DMS 273 (cell line): Measurements from ENCODE around the gene ABAT.

Experiments used
- DNase-seq: peaks from one replicate; lab custom pipeline; 2025; ENCODE audit not compliant: unreplicated experiment; lab: John Stamatoyannopoulos, UW

ABAT gene

DNA sequence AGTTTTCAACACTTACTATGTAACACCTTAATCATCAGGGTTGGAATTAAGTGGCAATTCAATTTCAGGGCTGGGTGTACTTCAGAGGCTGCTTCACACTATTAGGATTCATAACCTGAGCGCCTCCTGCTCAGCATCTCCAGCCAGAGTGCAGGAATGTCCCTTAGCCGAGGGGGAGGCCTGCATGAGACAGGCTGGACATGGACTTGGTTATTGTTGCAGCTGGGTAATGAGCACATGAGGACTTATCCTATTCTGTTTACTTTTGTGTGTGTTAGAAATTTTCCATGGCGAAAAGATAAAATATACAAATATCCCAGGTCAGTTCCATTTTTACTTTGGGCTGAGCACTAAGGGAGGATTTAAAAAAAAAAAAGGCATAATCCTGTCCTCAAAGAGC is 133.6 kb downstream of the ABAT start:
- no peak for DNase-seq

DNA sequence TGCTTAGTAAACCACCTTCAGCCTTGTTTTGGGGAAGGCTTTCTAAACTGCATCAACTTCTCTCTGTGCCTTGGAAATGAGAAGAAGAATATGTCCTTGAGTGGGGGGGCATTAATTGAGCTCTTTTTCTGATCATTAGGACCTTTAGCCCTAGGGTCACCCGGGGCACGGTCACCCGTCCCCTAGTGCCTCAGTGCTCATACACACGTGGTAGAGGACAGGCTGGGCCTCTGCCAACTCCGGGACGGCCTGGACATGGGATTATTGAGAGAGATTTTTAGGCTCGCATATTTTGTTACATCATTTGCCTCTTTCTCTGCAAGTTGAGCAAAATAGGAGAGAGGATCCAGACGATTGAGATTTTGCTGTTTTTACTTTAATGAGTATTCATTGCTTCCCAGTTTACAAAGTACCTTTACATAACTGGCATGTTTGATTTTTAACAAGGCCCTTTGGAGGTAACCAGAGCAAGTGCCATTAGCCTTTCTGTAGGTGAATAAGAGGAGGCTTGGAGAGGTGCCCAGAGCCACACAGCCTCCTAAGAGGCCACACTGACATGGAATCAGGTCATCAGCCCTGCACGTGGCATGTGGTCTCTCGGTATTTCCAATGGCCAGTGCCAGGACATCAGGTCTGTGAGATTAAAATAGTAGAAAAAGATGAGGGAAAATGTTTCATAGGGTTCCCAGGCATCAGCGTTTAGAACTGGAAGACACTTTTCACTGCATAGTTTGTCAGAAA is 134.4 kb downstream of the ABAT start:
- no peak for DNase-seq

DNA sequence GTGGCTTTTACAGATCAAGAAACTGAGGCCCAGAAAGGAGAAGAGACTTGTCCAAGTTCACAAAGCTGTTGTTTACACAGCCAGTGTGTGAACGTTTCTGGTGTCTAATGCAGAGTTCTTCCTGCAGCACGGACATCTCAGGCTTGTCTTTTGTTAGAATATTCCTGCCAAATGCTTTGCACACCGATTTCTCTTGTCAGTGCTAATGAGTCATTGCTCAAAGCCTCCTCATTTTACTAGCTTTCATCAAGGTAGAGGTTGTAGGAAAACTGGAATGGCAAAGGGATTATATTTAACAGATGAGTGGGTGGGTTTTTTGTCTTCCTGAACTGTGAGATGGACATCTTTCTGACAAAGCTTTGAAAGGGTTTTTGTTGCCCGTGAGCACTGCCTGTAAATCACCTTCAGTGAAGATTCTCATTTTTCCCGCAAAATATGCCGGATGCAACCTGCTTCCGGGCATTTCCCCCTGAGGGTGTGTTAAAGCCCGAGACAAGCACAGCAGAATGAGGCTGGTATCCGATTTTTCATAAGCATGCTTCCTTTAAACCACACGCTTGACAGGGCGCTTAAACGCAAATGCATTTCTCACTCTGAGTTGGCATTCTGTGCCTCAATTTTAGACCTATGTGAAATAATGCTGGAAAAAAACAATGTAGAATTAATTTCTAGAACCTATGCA is 137.9 kb downstream of the ABAT start:
- no peak for DNase-seq

DNA sequence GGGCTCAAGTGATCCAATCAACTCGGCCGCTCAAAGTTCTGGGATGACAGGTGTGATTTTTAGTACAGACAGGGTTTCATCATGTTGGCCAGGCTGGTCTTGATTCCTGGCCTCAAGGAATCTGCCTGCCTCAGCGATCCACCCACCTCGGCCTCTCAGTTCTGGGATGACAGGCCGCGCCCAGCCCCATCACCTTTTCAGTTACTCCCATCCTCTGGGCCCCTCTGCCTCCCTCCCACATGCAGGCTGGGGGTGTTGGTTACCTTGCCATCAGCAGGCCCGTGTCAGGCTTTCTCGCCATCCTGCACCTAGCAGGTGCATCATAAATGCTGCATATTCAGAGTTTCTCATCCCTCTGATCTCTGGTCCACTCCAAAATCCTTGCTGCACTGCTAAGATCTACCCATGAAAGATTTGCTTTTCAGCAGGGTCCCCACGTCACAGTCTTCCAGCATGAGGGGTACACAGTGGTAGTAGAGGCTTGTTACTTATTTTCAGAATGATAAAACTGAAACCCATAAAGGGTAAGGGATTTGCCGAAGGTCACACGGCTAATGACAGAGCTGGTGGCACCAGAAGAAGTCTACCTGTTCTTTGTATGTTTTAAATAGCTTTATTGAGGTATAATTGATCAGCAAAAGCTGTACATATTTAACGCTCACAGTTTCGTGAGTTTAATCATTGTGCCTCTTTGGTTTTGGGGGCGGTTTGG is 139.8 kb downstream of the ABAT start:
- DNase-seq = no peak

DNA sequence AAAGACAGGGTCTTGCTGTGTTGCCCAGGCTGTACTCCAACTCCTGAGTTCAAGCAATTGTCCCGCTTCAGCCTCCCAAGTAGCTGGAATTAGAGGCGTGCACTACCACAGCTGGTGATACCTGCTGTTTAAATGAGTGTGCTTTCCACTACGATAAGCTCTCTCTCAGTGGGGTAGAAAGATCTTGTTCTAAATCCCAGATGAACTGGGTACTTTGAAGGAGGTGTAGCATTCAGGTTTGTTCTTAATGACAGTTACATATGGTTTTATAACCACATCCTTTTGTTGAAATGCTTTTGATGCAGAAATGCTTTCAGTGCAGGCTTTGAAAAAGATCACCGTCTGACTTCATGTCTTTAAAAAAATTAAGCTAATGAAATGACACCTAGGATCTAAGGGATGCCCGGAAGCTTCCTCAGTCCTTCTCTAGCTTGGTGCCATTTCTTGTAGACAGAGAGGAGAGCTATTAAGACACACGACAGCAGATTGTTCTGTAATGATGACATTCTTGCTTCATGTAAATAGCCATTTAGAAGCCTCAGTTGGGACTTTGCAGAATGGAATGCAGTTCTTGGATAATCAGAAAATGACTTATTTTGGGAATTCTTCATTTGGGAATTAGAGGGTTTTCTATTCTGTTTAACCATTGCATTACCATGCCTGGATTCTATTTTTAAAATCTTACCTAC is 142.7 kb downstream of the ABAT start:
- DNase-seq = no peak

DNA sequence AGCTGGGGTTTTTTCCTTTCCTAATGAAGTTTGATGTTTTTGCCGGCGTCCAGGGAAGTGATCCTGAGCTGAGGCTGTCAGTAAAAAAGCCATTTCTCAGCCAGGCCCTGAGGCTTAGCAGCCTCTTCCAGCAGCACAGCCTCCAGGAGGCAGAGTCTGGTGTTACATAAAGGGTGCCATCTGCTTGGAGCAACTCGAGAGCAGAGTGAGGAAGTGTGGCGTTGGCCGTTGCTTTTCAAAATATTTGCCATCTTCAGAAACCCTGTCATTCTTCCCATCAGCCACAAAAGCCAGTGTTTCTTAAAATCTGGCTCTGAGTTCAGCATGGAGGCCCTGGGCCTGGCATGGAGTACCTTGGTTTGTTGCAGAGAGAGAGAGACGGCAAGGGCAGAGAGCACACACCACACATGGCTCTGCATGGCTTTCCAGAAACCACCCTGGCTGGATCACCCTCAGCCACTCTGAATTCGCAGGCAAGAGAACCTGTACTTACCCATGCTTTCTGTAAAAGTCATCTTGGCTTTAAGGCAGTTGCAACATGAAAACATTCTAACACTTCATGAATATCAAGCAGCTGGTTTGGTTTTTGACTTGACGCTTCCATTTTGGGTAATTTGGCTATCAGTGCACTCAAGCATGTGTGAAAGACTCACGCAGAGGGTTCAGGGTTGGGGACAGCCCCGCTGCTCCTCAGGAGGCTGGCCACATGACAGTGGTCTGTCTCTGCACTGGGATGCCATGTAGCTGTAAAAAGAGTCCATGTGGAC is 144.3 kb downstream of the ABAT start:
- DNase-seq = no peak

DNA sequence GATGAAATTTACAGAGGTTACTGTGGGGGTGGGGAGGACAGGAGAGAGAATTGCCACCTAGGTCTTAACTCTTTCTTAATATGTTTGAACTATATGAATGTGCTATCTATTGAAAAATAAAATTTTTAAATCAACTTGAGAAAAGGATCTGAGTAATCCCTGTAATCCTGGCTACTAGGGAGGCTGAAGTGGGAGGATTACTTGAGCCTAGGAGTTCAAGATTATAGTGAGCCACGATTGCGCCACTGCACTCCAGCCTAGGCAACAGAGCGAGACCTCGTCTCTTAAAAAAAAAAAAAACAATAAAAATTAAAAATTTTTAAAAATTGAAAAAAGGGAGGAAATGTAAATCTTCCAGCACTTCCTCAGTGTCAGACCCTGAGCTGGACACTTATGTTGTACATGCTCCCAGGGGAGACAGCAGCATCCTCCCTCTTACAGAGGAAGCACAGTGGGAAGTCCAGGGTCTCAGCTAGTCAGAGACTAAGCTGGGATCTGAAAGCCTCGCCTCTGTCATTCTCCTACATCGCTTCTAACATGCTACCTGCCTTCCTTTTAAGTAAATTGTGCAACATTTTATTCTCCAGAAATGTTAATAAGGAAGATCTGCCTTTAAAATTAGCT is 145.1 kb downstream of the ABAT start:
- DNase-seq = no peak

DNA sequence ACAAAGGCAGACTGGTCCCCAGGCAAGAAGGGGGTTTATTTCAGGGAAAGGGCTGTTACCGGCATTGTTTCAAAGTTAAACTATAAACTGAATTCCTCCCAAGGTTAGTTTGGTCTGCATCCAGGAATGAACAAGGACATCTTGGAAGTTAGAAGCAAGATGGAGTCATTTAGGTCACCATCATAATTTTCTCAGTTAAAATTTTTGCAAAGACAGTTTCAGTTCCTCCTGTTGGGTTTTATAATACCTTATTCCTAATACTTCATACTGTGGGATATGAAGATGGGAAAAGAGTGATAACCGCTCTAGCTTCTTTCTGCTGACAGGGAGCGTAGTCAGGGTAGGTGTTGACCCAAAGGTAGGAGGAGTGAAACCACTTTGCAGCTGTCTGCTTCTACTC is 148.0 kb downstream of the ABAT start:
- DNase-seq = no peak

DNA sequence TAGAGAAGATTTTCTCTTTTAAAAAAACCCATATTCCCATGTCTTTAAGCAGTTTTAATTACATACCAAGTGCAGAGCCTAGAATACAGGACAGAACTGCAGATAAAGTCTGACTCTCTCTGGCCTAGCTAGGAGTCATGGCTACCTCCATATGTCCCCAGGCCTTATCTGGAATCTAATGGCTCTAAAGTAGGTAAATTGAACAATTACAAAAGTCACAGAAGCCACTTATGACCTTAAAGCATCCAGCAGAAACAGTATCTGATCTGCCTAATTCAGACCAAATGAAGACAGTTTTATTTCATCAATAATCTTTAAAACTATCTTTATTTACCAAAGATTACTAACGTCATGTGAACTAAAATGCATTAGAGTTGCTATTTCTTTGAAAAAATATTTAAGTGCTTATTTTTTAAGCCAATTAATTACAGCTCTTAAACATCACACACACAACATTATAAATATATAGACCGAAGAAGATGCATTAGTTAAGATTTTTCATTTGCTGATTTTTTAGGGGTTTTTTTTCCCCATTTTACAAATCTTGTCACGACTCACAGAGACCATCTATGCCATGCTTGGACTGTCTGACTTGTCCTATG is 152.0 kb downstream of the ABAT start:
- no peak for DNase-seq

DNA sequence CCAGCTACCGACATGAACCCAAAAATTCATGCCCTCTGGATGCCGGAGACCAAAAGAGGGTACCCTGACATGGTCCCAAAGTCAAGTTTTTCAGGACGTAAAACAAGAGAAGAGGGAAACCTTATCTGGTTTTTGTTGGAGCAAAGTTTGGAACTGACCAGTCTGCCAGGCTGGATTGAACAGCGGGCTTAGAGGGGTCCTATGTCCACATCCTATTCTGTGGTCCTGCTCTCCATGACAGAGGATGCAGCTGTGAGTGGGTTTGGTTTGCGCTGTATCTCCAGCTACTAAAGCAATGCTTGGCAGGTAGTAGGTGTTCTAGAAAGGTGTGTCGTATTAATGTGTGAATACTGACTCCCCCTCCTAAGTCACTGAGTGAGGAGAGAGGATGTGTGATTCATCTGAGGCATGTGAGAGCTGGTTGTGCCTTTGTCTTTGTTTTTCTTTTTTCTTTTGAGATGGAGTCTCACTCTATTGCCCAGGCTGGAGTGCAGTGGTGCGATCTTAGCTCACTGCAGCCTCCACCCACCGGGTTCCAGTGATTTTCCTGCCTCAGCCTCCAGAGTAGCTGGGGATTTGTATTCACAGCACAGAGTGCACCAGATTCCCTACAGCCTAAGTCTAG is 154.2 kb downstream of the ABAT start:
- no peak for DNase-seq

DNA sequence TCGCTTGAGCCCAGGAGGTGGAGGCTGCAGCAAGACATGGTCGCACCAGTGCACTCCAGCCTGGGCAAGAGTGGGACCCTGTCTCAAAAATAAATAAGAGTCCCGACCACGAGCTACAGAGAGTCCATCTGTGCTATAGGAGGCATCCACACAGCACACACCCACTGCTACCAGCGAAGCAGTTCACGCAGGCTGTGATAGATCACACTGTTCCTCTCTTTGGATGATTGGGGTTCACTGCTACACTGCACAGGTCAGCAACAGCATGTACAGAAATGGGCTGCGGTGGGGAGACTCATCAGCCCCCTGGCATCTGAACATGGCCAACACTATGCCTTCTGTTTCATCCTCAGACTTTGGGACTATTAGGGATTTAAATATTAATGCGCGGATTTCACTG is 157.0 kb downstream of the ABAT start:
- no peak for DNase-seq

DNA sequence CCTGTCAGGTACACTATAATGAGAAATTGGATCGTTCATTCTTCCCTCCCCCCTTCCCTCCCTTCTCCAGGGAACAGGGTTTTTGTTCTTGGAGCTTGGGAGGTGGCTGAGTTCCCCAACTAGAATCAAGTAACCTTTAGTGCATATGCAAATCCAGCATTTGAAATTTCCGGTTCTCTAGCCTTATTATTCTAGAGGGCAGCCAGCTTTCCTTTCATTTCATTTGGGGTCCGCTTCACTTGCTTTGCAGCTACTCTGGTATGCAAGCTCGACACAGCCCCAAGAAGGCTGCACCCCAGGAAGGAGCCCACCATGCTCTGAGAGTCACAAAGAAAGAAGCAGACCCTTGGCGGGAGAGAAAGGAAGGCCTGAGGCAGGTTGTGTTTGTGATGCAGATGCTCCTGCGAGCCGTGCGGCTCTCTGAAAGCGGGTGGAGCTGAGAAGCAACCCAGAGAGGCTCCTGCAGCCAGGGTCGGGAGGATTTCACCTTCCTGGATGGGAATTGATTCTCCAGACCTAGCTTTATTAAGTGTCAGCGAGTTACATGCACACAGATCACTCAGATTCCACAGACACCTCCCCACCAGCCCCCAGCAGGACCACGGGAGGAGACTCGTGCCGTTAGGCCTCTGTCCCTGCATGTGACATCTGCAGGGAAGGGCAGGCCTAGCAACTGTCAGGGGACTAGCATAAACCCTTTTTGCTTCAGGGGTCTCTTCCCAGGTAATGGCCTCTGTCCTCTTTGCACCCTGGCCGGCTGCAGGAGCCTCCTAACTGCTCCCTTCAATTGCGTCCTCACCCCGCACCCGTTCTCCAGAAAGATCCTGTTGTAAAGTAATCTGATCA is 157.7 kb downstream of the ABAT start:
- no peak for DNase-seq

DNA sequence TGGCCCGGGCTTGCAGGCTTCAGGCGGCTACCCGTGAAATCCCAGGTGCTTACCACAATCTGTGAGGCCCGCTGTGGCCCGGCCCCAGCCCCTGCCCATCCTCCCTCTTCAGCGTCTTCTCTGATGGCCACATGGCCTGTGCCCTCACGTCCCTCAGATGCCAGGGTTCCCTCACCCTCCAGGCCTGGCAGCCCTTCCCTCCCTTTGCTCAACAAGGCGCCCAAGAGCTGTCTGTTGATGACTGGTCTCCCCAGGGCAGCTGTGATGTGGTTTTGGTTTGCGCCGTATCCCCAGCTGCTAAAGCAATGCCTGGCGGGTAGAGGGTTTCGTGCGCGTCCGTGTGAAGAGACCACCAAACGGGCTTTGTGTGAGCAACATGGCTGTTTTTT is 158.3 kb downstream of the ABAT start:
- DNase-seq = no peak
